ENCODE data around the gene CENPK.

- no peak for TF ChIP-seq CTCF (IDR thresholded peaks at IDR 0.05; ENCODE audit: poor library complexity, severe bottlenecking)
- no peak for TF ChIP-seq EP300 (conservative IDR thresholded peaks at IDR 0.05; ENCODE audit: poor library complexity, severe bottlenecking)
- TF ChIP-seq TAF1 (IDR thresholded peaks at IDR 0.05; ENCODE audit: low read depth): no peak
- TF ChIP-seq EZH2 (IDR thresholded peaks at IDR 0.05; ENCODE audit: borderline replicate concordance, insufficient read depth, low read length, poor library complexity, severe bottlenecking): no peak
- no peak for TF ChIP-seq RAD21 (conservative IDR thresholded peaks at IDR 0.05)
- no peak for TF ChIP-seq MXI1 (conservative IDR thresholded peaks at IDR 0.05; ENCODE audit: poor library complexity, severe bottlenecking)
- no peak for TF ChIP-seq POLR2AphosphoS5 (IDR thresholded peaks at IDR 0.05)
- TF ChIP-seq REST (IDR thresholded peaks at IDR 0.05; ENCODE audit: borderline replicate concordance): no peak
These were observed 18.5 kb downstream of the CENPK start for GRCh38 chr5:65544473-65544872.
